Tibial artery (tissue), 4 donors: ENCODE measurements around the gene ENHO.

Experiments used
- DNase-seq, 2 donors: peaks; one replicate each; pipeline ENCODE4 v3.0.0-alpha.2; 2019
- H3K27ac ChIP-seq, 2 donors: fragments of 200-600 bp; sonication (generic) in 1 of 2; 1 replicate in 1 of 2; 2 replicates in 1 of 2; pipeline ENCODE4 v1.5.1; 2018 to 2019; ENCODE audit warnings: mild to moderate bottlenecking in 1 of 2
- H3K27me3 ChIP-seq, 2 donors: fragments of 200-600 bp; sonication (generic) in 1 of 2; one replicate each; pipeline versions ENCODE4 v1.5.1 to v1.6.0; 2016 to 2019
- H3K36me3 ChIP-seq, 3 donors: fragments of 200-600 bp; sonication (generic) in 2 of 3; one replicate each; pipeline ENCODE4 v1.5.1; 2016 to 2019; ENCODE audit warnings: mild to moderate bottlenecking in 2 of 3
- H3K4me1 ChIP-seq, 4 donors: fragments of 200-600 bp; sonication (generic) in 2 of 4; 1 replicate in 3 of 4; 2 replicates in 1 of 4; pipeline ENCODE4 v1.5.1; 2016 to 2019
- H3K4me3 ChIP-seq, 2 donors: fragments of 200-600 bp; sonication (generic) in 1 of 2; 1 replicate in 1 of 2; 2 replicates in 1 of 2; pipeline ENCODE4 v1.5.1; 2018 to 2019; ENCODE audit warnings: mild to moderate bottlenecking in 2 of 2
- H3K9me3 ChIP-seq, 3 donors: fragments of 200-600 bp; sonication (generic) in 1 of 3; one replicate each; pipeline ENCODE4 v1.5.1; 2016 to 2019
- CTCF ChIP-seq, 2 experiments: fragments of 200-600 bp in 1 of 2; fragments of 450-650 bp in 1 of 2; IDR thresholded peaks; one replicate each; pipeline ENCODE4 v1.5.1; 2017 to 2019; ENCODE audit warnings: antibody characterized with exemption in 2 of 2, mild to moderate bottlenecking in 1 of 2, moderate library complexity in 1 of 2
- intact Hi-C: fragments of 100-400 bp; cut with DNase I; formaldehyde crosslinking; loops from one replicate; pipeline ENCODE4 v1.15.0; 2023; ENCODE audit warnings: low total_unique reads

The ENHO gene

DNA sequence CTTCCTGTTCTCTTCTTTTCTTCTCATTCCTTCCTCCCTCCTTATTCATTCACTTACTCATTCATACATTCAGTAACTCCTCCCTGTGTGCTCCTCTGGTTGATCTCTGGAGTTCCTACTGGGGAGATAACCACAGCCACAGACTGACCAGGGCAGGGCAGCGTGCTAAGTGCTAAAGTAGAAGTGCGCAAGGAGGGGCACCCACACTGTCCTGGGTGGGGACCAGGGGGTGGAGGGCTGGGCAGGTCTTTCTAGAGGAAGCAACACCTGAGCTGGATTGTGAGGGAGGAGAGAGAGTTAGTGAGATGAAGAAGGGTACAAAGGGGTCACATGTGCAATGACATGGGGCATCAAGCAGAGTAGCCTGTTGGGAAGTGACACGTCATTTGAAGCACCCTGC is 13.8 kb downstream of the ENHO start:
- intact Hi-C loops, result no loop called here
- Histone ChIP-seq H3K27ac (no peak overlapping the region), H3K27me3 (peaks cover 0 to 2% of the 10 kb centered on the region in 2 donors), H3K4me1 (no peaks in the 10 kb centered on the region), H3K36me3 (no peaks in the 10 kb centered on the region), H3K4me3 (no peak overlapping the region), H3K9me3 (no peaks in the 10 kb centered on the region)
- peak in 1 of 2 donors; percentile 54 for DNase-seq
- no peak for TF ChIP-seq CTCF (IDR thresholded peaks at IDR 0.05)

GRCh38 chr9:34508463-34508862 is 14.3 kb downstream of the ENHO start:
- H3K4me1 ChIP-seq, result peaks cover 0 to 2% (median under 1%) of the 10 kb centered on the region in 4 donors
- peak in 1 of 2 donors; percentile 20 for DNase-seq
- H3K36me3 ChIP-seq, result no peaks in the 10 kb centered on the region
- no peak overlapping the region for H3K27ac ChIP-seq
- TF ChIP-seq CTCF (IDR thresholded peaks at IDR 0.05), result no peak
- no peaks in the 10 kb centered on the region for H3K9me3 ChIP-seq
- no peak overlapping the region for H3K4me3 ChIP-seq
- H3K27me3 ChIP-seq, result no peaks in the 10 kb centered on the region
- intact Hi-C loops, result no loop called here

- no peak for TF ChIP-seq CTCF (IDR thresholded peaks at IDR 0.05)
- Histone ChIP-seq H3K27me3 (no peaks in the 10 kb centered on the region), H3K4me3 (no peak overlapping the region), H3K4me1 (peaks cover 0 to 7% (median 4%) of the 10 kb centered on the region in 4 donors), H3K27ac (no peak overlapping the region), H3K9me3 (no peaks in the 10 kb centered on the region), H3K36me3 (no peaks in the 10 kb centered on the region)
- peak in 1 of 2 donors; percentile 37 for DNase-seq
- intact Hi-C loops, result no loop called here
Measured at GRCh38 chr9:34507966-34508365, 14.8 kb downstream of the ENHO start.

DNA sequence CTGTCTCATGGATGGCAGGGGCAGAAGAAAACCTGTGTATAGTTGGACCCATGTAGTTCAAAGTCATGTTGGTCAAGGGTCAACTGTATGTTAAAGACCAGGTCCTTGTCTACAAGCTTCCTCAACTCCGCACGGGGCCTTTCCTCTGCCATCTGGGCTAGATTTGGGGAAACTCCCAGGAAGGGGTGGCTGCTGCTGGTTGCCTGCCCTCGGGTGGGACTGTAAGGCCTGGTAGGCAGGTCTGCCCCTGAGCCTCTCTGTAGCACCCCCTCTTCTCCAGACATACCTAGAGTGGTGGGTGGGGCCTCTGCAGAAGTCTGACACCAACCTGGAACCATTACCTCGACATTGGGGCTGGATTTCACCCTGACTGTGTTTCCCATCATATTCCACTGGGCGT is 15.2 kb downstream of the ENHO start:
- Histone ChIP-seq H3K27me3 (no peaks in the 10 kb centered on the region), H3K27ac (no peak overlapping the region), H3K9me3 (no peaks in the 10 kb centered on the region), H3K4me1 (peaks cover 0 to 11% (median 8%) of the 10 kb centered on the region in 4 donors), H3K4me3 (no peak overlapping the region), H3K36me3 (no peaks in the 10 kb centered on the region)
- intact Hi-C loops, result no loop called here
- TF ChIP-seq CTCF (IDR thresholded peaks at IDR 0.05), result no peak
- DNase-seq, result peak in 1 of 2 donors; percentile 32

DNA sequence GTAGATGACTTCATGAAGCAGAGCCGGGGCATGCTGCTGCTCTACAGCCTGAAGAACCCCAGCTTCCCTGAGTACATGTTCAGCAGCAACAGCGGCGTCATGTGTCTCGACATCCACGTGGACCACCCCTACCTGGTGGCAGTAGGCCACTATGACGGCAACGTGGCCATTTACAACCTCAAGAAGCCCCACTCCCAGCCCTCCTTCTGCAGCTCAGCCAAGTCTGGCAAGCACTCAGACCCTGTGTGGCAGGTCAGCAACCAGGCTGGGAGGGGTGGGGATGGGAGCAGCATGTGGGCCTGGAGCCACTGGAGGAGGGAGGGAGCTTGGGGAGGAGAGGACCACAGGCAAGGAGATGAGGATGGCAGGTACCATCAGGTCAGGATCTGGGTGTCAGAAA is 16.2 kb downstream of the ENHO start:
- no peak for TF ChIP-seq CTCF (IDR thresholded peaks at IDR 0.05)
- Histone ChIP-seq H3K9me3 (no peaks in the 10 kb centered on the region), H3K27ac (no peak overlapping the region), H3K4me3 (no peak overlapping the region), H3K4me1 (peaks cover 0 to 21% (median 17%) of the 10 kb centered on the region in 4 donors), H3K27me3 (no peaks in the 10 kb centered on the region), H3K36me3 (no peaks in the 10 kb centered on the region)
- peak in 1 of 2 donors; percentile 41 for DNase-seq
- intact Hi-C loops, result no loop called here
